GM21360 (cell line): ENCODE results near the gene LINGO4.

Experiments
- ATAC-seq: cut with Tn5 transposase; IDR thresholded peaks from one replicate; pipeline ENCODE4 v1.9.1; 2021; ENCODE audit warnings: mild to moderate bottlenecking, moderate library complexity; ENCODE audit not compliant: unreplicated experiment

Gene LINGO4

GRCh38 chr1:151834239-151834638 is 29.0 kb upstream of the LINGO4 start:
- no peak for ATAC-seq

- no peak for ATAC-seq
Observed at GRCh38 chr1:151833172-151833900, 28.1 kb upstream of the LINGO4 start.

- ATAC-seq, result no peak
Observed at GRCh38 chr1:151832318-151832980, 27.2 kb upstream of the LINGO4 start.

- no peak for ATAC-seq
Observed at GRCh38 chr1:151831605-151832004, 26.4 kb upstream of the LINGO4 start, which contains the start of gene RORC. TSS of gene RORC (minus strand) at chr1:151831802. CDS start at chr1:151831764, 38 bp downstream.

GRCh38 chr1:151831256-151831591 is 26.0 kb upstream of the LINGO4 start:
- no peak for ATAC-seq

GRCh38 chr1:151830055-151830454 is 24.8 kb upstream of the LINGO4 start:
- ATAC-seq, result no peak

GRCh38 chr1:151829352-151830046 is 24.3 kb upstream of the LINGO4 start:
- ATAC-seq, result no peak

GRCh38 chr1:151828921-151829320 is 23.7 kb upstream of the LINGO4 start:
- ATAC-seq, result no peak

- ATAC-seq, result no peak
Observed at GRCh38 chr1:151827853-151828252, 22.6 kb upstream of the LINGO4 start.

- no peak for ATAC-seq
Observed at GRCh38 chr1:151825751-151826660, 20.8 kb upstream of the LINGO4 start.

GRCh38 chr1:151825204-151825603 is 20.0 kb upstream of the LINGO4 start:
- ATAC-seq, result no peak

GRCh38 chr1:151823175-151823574 is 18.0 kb upstream of the LINGO4 start:
- ATAC-seq, result no peak

- no peak for ATAC-seq
Observed at GRCh38 chr1:151822404-151822803, 17.2 kb upstream of the LINGO4 start.

GRCh38 chr1:151820940-151821339 is 15.7 kb upstream of the LINGO4 start:
- no peak for ATAC-seq

- no peak for ATAC-seq
Observed at GRCh38 chr1:151819976-151820623, 14.9 kb upstream of the LINGO4 start.

- ATAC-seq, result no peak
Observed at GRCh38 chr1:151819227-151819835, 14.1 kb upstream of the LINGO4 start.

GRCh38 chr1:151817353-151817730 is 12.1 kb upstream of the LINGO4 start:
- no peak for ATAC-seq

- ATAC-seq, result no peak
Observed at GRCh38 chr1:151816548-151817352, 11.5 kb upstream of the LINGO4 start.

- ATAC-seq, result no peak
Observed at GRCh38 chr1:151815716-151816327, 10.6 kb upstream of the LINGO4 start.
